OCI-LY3 (cell line): ENCODE results near the gene CLEC17A.

ENCODE experiments used
- H2AFZ ChIP-seq: fragments of 200-600, 300-600 bp; shearing (Covaris generic); 2 replicates; pipeline ENCODE4 v1.6.0; 2014; ENCODE audit warnings: antibody characterized with exemption, low read depth, low read length
- H3K27ac ChIP-seq: fragments of 200-600, 300-600 bp; sonication (generic); 2 replicates; pipeline ENCODE4 v1.5.1; 2014; ENCODE audit warnings: mild to moderate bottlenecking, low read length, moderate library complexity, mixed read lengths
- H3K27me3 ChIP-seq: fragments of 200-600, 300-600 bp; sonication (generic); 2 replicates; pipeline ENCODE4 v1.6.1; 2014; ENCODE audit warnings: low read depth, low read length, mixed read lengths
- H3K36me3 ChIP-seq: fragments of 200-600, 300-600 bp; sonication (generic); replicated peaks from 2 replicates; pipeline ENCODE3; 2014; ENCODE audit warnings: low read depth, low read length, mixed read lengths
- H3K4me1 ChIP-seq: fragments of 300-600, 200-600 bp; sonication (generic); 2 replicates; pipeline ENCODE4 v1.6.1; 2014; ENCODE audit warnings: low read length, mixed read lengths
- H3K4me2 ChIP-seq: fragments of 200-600, 300-600 bp; sonication (generic); 2 replicates; pipeline ENCODE4 v1.6.1; 2014; ENCODE audit warnings: low read length, mixed read lengths
- H3K4me3 ChIP-seq: fragments of 300-600, 200-600 bp; sonication (generic); 2 replicates; pipeline ENCODE4 v1.5.1; 2014; ENCODE audit warnings: antibody characterized with exemption, mild to moderate bottlenecking, low read length, moderate library complexity
- H3K79me2 ChIP-seq: fragments of 300-600, 200-600 bp; shearing (Covaris generic); 2 replicates; pipeline ENCODE4 v1.6.1; 2014; ENCODE audit warnings: mild to moderate bottlenecking, low read length, mixed read lengths
- H3K9ac ChIP-seq: fragments of 300-600, 200-600 bp; shearing (Covaris generic); 2 replicates; pipeline ENCODE4 v1.6.0; 2014; ENCODE audit warnings: mild to moderate bottlenecking, low read length, moderate library complexity
- H3K9me3 ChIP-seq: fragments of 200-600, 300-600 bp; shearing (Covaris generic); 2 replicates; pipeline ENCODE4 v1.6.1; 2014; ENCODE audit warnings: low read length, mixed read lengths; ENCODE audit not compliant: insufficient read depth
- H4K20me1 ChIP-seq: fragments of 200-600, 300-600 bp; sonication (generic); 2 replicates; pipeline ENCODE4 v1.6.1; 2016; ENCODE audit warnings: low read length, mixed read lengths; ENCODE audit not compliant: insufficient read depth
- CTCF ChIP-seq: fragments of 200-600, 300-600 bp; sonication (generic); IDR thresholded peaks from 2 replicates; pipeline ENCODE4 v1.5.1; 2014; ENCODE audit warnings: antibody characterized with exemption, low read length, low read depth
- EZH2phosphoT487 ChIP-seq: fragments of 200-600 bp; shearing (Covaris generic); IDR thresholded peaks from 2 replicates; pipeline ENCODE4 v1.6.1; 2018; ENCODE audit warnings: antibody characterized with exemption, mixed run types, low read depth

The CLEC17A gene

GRCh38 chr19:14558370-14559066 lies 24.4 kb upstream of the CLEC17A start:
- Histone ChIP-seq H3K27me3 (no peaks in the 10 kb centered on the region), H4K20me1 (peaks cover 80% of the 10 kb centered on the region), H3K9ac (no peak overlapping the region), H3K79me2 (peaks cover 62% of the 10 kb centered on the region), H3K4me3 (no peak overlapping the region), H3K4me2 (no peak overlapping the region), H3K36me3 (peaks cover 9% of the 10 kb centered on the region), H2AFZ (no peak overlapping the region), H3K4me1 (peaks cover 3% of the 10 kb centered on the region; the same call in 1 of the 2 replicates), H3K9me3 (no peaks in the 10 kb centered on the region), H3K27ac (no peak overlapping the region)
- TF ChIP-seq EZH2phosphoT487, result no peak
- no peak for TF ChIP-seq CTCF

- no peak for TF ChIP-seq EZH2phosphoT487
- no peak for TF ChIP-seq CTCF
- Histone ChIP-seq H3K4me2 (no peak overlapping the region), H3K27ac (no peak overlapping the region), H4K20me1 (peaks cover 68% of the 10 kb centered on the region), H3K9me3 (no peaks in the 10 kb centered on the region), H3K4me3 (no peak overlapping the region), H3K9ac (no peak overlapping the region), H3K79me2 (peaks cover 50% of the 10 kb centered on the region), H3K36me3 (peaks cover 20% of the 10 kb centered on the region), H3K4me1 (peaks cover 3% of the 10 kb centered on the region; the same call in 1 of the 2 replicates), H3K27me3 (no peaks in the 10 kb centered on the region), H2AFZ (no peak overlapping the region)
Observed at GRCh38 chr19:14559916-14560775, 22.7 kb upstream of the CLEC17A start.

- H3K9me3 ChIP-seq, result no peaks in the 10 kb centered on the region
- H2AFZ ChIP-seq, result no peak overlapping the region
- no peak overlapping the region for H3K4me3 ChIP-seq
- peaks cover 64% of the 10 kb centered on the region for H4K20me1 ChIP-seq
- H3K27ac ChIP-seq, result no peak overlapping the region
- no peak overlapping the region for H3K4me2 ChIP-seq
- no peak for TF ChIP-seq EZH2phosphoT487
- TF ChIP-seq CTCF, result no peak
- peaks cover 3% of the 10 kb centered on the region; the same call in 1 of the 2 replicates for H3K4me1 ChIP-seq
- H3K27me3 ChIP-seq, result no peaks in the 10 kb centered on the region
- no peak overlapping the region for H3K9ac ChIP-seq
- H3K79me2 ChIP-seq, result peaks cover 48% of the 10 kb centered on the region
- peaks cover 23% of the 10 kb centered on the region for H3K36me3 ChIP-seq
Observed at GRCh38 chr19:14560776-14561108, 22.1 kb upstream of the CLEC17A start.

GRCh38 chr19:14561249-14561648 lies 21.6 kb upstream of the CLEC17A start:
- Histone ChIP-seq H3K36me3 (peaks cover 27% of the 10 kb centered on the region), H3K27ac (no peak overlapping the region), H3K4me1 (peaks cover 3% of the 10 kb centered on the region; the same call in 1 of the 2 replicates), H3K9me3 (no peaks in the 10 kb centered on the region), H3K4me3 (no peak overlapping the region), H3K9ac (no peak overlapping the region), H3K27me3 (no peaks in the 10 kb centered on the region), H3K79me2 (peaks cover 43% of the 10 kb centered on the region), H4K20me1 (peaks cover 61% of the 10 kb centered on the region), H2AFZ (no peak overlapping the region), H3K4me2 (no peak overlapping the region)
- TF ChIP-seq EZH2phosphoT487 (no peak), CTCF (no peak)
